Transverse colon (tissue), 4 donors: ENCODE measurements around the gene CATSPER1.

ENCODE experiments used
- POLR2AphosphoS5 ChIP-seq, 3 donors: sonication (generic); formaldehyde crosslinking; IDR thresholded peaks; one replicate each; pipeline ENCODE4 v1.6.1; 2016; ENCODE audit warnings: antibody characterized with exemption in 3 of 3
- TF ChIP-seq, protein P1 (sequence below), 5 experiments: fragments of 200-600 bp in 3 of 5; fragments of 450-650 bp in 2 of 5; sonication (generic) in 3 of 5; IDR thresholded peaks; 1 replicate in 2 of 5; 2 replicates in 3 of 5; pipeline ENCODE4 v1.5.1; 2016 to 2017; ENCODE audit warnings: antibody characterized with exemption in 5 of 5, inconsistent platforms in 3 of 5, mild to moderate bottlenecking in 2 of 5, moderate library complexity in 1 of 5

DNA sequence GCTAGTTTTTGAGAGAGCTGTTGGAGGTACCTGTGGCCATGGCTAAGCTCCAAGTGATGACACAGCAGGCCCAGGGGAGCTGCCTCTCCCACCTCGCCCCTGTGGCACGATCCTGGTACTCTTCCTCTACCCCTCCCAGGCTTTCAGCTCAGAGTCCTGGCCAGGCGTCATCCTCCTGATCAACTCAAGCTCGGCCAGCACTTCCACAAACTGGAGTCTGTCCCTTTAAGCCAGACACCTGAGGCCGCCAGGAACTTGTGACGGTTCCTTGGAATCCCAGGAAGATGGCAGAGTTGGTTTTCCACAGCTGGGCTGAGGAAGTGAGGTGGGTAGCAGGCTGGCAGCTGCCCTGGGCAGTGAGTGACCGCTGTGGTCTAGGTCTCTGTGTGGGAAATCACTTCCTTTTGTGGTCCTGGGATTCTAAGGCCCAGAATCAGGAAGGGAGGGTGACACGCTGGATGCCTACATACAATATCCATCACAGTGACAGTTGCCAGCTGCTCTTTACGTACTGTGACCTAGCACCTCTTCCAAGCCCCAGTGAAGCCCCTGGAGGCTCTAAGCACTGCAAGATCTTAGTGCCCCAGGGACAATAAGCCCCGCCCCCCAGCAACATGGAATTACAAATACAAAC is 17.7 kb downstream of the CATSPER1 start:
- TF ChIP-seq, protein P1, sequence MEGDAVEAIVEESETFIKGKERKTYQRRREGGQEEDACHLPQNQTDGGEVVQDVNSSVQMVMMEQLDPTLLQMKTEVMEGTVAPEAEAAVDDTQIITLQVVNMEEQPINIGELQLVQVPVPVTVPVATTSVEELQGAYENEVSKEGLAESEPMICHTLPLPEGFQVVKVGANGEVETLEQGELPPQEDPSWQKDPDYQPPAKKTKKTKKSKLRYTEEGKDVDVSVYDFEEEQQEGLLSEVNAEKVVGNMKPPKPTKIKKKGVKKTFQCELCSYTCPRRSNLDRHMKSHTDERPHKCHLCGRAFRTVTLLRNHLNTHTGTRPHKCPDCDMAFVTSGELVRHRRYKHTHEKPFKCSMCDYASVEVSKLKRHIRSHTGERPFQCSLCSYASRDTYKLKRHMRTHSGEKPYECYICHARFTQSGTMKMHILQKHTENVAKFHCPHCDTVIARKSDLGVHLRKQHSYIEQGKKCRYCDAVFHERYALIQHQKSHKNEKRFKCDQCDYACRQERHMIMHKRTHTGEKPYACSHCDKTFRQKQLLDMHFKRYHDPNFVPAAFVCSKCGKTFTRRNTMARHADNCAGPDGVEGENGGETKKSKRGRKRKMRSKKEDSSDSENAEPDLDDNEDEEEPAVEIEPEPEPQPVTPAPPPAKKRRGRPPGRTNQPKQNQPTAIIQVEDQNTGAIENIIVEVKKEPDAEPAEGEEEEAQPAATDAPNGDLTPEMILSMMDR (IDR thresholded peaks at IDR 0.05): no peak
- no peak for TF ChIP-seq POLR2AphosphoS5 (IDR thresholded peaks at IDR 0.05)
